Smooth muscle cell (in vitro differentiated cells): ENCODE data around the gene IQCK. TPM values are rescaled to one million over a fixed set of nuclear protein-coding genes. Genes with fewer than 3 reads are reported as not detected.

Experiments used
- DNase-seq: peaks from one replicate; lab custom pipeline; 2025; ENCODE audit not compliant: unreplicated experiment; lab: John Stamatoyannopoulos, UW
- H2AFZ ChIP-seq: fragments of 200-600 bp; sonication (generic); 2 replicates; pipeline ENCODE4 v1.6.0; 2016; ENCODE audit warnings: antibody characterized with exemption, low read depth, mild to moderate bottlenecking
- H3F3A ChIP-seq: fragments of 200-600 bp; sonication (generic); 2 replicates; pipeline ENCODE4 v1.6.0; 2017; ENCODE audit warnings: antibody characterized with exemption, low read depth
- H3K27ac ChIP-seq: fragments of 200-600 bp; sonication (generic); 2 replicates; pipeline ENCODE4 v1.5.1; 2016; ENCODE audit warnings: low read depth, mild to moderate bottlenecking
- H3K27me3 ChIP-seq: fragments of 200-600 bp; sonication (generic); 2 replicates; pipeline ENCODE4 v1.6.1; 2016; ENCODE audit warnings: low read depth, mild to moderate bottlenecking
- H3K36me3 ChIP-seq: fragments of 200-600 bp; sonication (generic); 2 replicates; pipeline ENCODE4 v1.5.1; 2016; ENCODE audit warnings: low read depth
- H3K4me1 ChIP-seq: fragments of 200-600 bp; sonication (generic); 2 replicates; pipeline ENCODE4 v1.5.1; 2016; ENCODE audit warnings: low read depth
- H3K4me2 ChIP-seq: fragments of 200-600 bp; sonication (generic); 2 replicates; pipeline ENCODE4 v1.6.0; 2016; ENCODE audit warnings: mild to moderate bottlenecking
- H3K4me3 ChIP-seq: fragments of 200-600 bp; sonication (generic); 2 replicates; pipeline ENCODE4 v1.5.1; 2016; ENCODE audit warnings: mild to moderate bottlenecking
- H3K79me2 ChIP-seq: fragments of 200-600 bp; sonication (generic); 2 replicates; pipeline ENCODE4 v1.6.0; 2016; ENCODE audit warnings: low read depth, mild to moderate bottlenecking
- H3K9ac ChIP-seq: fragments of 200-600 bp; sonication (generic); 2 replicates; pipeline ENCODE4 v1.6.0; 2016; ENCODE audit warnings: low read depth
- H3K9me3 ChIP-seq: fragments of 200-600 bp; sonication (generic); replicated peaks from 2 replicates; pipeline ENCODE4 v1.5.1; 2016; ENCODE audit warnings: low read depth
- H4K20me1 ChIP-seq: fragments of 200-600 bp; sonication (generic); 2 replicates; pipeline ENCODE4 v1.6.0; 2016; ENCODE audit warnings: low read depth
- CTCF ChIP-seq: fragments of 200-600 bp; sonication (generic); IDR thresholded peaks from 2 replicates; pipeline ENCODE4 v1.5.1; 2017; ENCODE audit warnings: borderline replicate concordance, mild to moderate bottlenecking, antibody characterized with exemption; ENCODE audit not compliant: insufficient read depth, poor library complexity, severe bottlenecking
- WGBS: methylation state at CpG from one replicate; pipeline ENCODE4 v1.1.7; 2016; ENCODE audit warnings: low lambda C conversion rate; 5-methylcytosine and 5-hydroxymethylcytosine counted together
- polyA plus RNA-seq: library from polyadenylated mRNA; unstranded; fragments of >200 nt; fragmentation: Nextera tagmentation; extraction: Ambion mirVana; gene quantifications from 2 replicates; pipeline ENCODE4 v1.2.1, GENCODE V29; 2016
- total RNA-seq: library from RNA; depleted of rRNA; stranded (reverse); fragments of >200 nt; gene quantifications from 2 replicates; pipeline ENCODE4 v1.2.3, GENCODE V29; 2014

IQCK gene
- total and polyA plus RNA-seq, 2 experiments from 2014 or later, result 11.2 to 14.6 TPM

GRCh38 chr16:19705146-19705501 is 12.9 kb upstream of the IQCK start:
- H3K4me3 ChIP-seq, result no peak overlapping the region
- no peaks in the 10 kb centered on the region for H3K4me1 ChIP-seq
- H4K20me1 ChIP-seq, result no peaks in the 10 kb centered on the region
- no peaks in the 10 kb centered on the region for H3F3A ChIP-seq
- no peak overlapping the region for H2AFZ ChIP-seq
- H3K4me2 ChIP-seq, result no peak overlapping the region
- H3K79me2 ChIP-seq, result no peaks in the 10 kb centered on the region
- TF ChIP-seq CTCF, result no peak
- H3K36me3 ChIP-seq, result peaks cover 6% of the 10 kb centered on the region
- H3K9me3 ChIP-seq, result no peaks in the 10 kb centered on the region
- peak overlapping the region; percentile 63 for H3K27ac ChIP-seq
- H3K9ac ChIP-seq, result no peak overlapping the region
- WGBS, result 95% methylated on average over 8 of the region's 8 CpGs
- H3K27me3 ChIP-seq, result no peaks in the 10 kb centered on the region
- DNase-seq, result no peak

GRCh38 chr16:19705843-19706242 is 12.2 kb upstream of the IQCK start:
- 94% methylated on average over 5 of the region's 5 CpGs for WGBS
- peaks cover 6% of the 10 kb centered on the region for H3K4me1 ChIP-seq
- TF ChIP-seq CTCF, result no peak
- no peaks in the 10 kb centered on the region for H3K27me3 ChIP-seq
- H3K27ac ChIP-seq, result no peak overlapping the region
- no peak overlapping the region for H3K9ac ChIP-seq
- peaks cover 6% of the 10 kb centered on the region for H3K36me3 ChIP-seq
- H3F3A ChIP-seq, result no peaks in the 10 kb centered on the region
- no peaks in the 10 kb centered on the region for H3K9me3 ChIP-seq
- no peaks in the 10 kb centered on the region for H4K20me1 ChIP-seq
- no peak overlapping the region for H2AFZ ChIP-seq
- H3K4me2 ChIP-seq, result no peak overlapping the region
- no peak overlapping the region for H3K4me3 ChIP-seq
- DNase-seq, result no peak
- no peaks in the 10 kb centered on the region for H3K79me2 ChIP-seq

- WGBS, result over 99% methylated on average over 15 of the region's 15 CpGs
- Histone ChIP-seq H3K4me2 (no peak overlapping the region), H3K4me3 (no peak overlapping the region), H3K79me2 (no peaks in the 10 kb centered on the region), H3K4me1 (peaks cover 7% of the 10 kb centered on the region), H3K9ac (no peak overlapping the region), H3F3A (no peaks in the 10 kb centered on the region), H3K27ac (no peak overlapping the region), H2AFZ (no peak overlapping the region), H3K9me3 (no peaks in the 10 kb centered on the region), H3K36me3 (peaks cover 6% of the 10 kb centered on the region), H4K20me1 (no peaks in the 10 kb centered on the region), H3K27me3 (no peaks in the 10 kb centered on the region)
- DNase-seq, result no peak
- no peak for TF ChIP-seq CTCF
Observed at GRCh38 chr16:19706846-19707245, 11.2 kb upstream of the IQCK start.

- TF ChIP-seq CTCF, result no peak
Observed at GRCh38 chr16:19707569-19708295, 10.3 kb upstream of the IQCK start.

More at GRCh38 chr16:19707569-19708295, 10.3 kb upstream of the IQCK start:
- H3K4me3 ChIP-seq, result no peak overlapping the region
- H3K9me3 ChIP-seq, result no peaks in the 10 kb centered on the region
- H4K20me1 ChIP-seq, result no peaks in the 10 kb centered on the region
- peaks cover 6% of the 10 kb centered on the region for H3K36me3 ChIP-seq
- H3K4me1 ChIP-seq, result peaks cover 7% of the 10 kb centered on the region
- H3K9ac ChIP-seq, result no peak overlapping the region
- DNase-seq, result no peak
- no peak overlapping the region for H3K27ac ChIP-seq
- no peaks in the 10 kb centered on the region for H3F3A ChIP-seq
- H3K27me3 ChIP-seq, result no peaks in the 10 kb centered on the region
- 90% methylated on average over 12 of the region's 22 CpGs for WGBS
- no peaks in the 10 kb centered on the region for H3K79me2 ChIP-seq
- H2AFZ ChIP-seq, result no peak overlapping the region
- no peak overlapping the region for H3K4me2 ChIP-seq
